ENCODE measurements around the gene ABCG1. TPM values are rescaled to one million over a fixed set of nuclear protein-coding genes. Genes with fewer than 3 reads are reported as not detected.

The ABCG1 gene
- total RNA-seq, 4 donors from 2014 or later: 32.0 to 54.0 (median 35.2) TPM

GRCh38 chr21:42230636-42231035 is 11.7 kb downstream of the ABCG1 start:
- H3K4me1 ChIP-seq: peaks cover 85% of the 10 kb centered on the region

DNA sequence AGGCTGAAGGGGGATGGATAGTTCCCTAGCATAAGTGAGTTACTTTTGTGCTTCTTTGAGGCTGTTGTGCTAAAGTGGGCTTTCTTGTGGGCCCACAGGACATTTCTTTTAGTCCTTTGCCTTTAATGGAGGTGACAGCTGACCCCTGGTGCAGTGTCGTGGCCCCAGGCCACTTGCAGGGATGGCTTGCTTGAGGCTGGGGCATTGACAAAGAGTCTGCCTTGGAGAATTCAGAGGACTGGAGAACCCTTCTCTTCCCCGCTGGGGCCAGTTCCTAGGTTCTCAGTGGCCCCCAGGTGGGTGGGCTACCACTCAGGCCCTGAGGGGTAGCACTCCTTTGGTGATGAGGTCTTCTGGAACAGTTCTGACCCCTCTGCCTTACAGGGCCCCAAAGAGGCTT is 12.8 kb downstream of the ABCG1 start:
- H3K36me3 ChIP-seq: no peaks in the 10 kb centered on the region
- 86% methylated on average over 1 of the region's 2 CpGs for WGBS
- no peaks in the 10 kb centered on the region for H3K9me3 ChIP-seq
- no peak overlapping the region for H3K27ac ChIP-seq
- no peaks in the 10 kb centered on the region for H3K27me3 ChIP-seq
- DNase-seq (ENCODE audit: low spot score in 2 of 2): no peak
- TF ChIP-seq POLR2A (IDR thresholded peaks at IDR 0.05) (no peak), POLR2AphosphoS5 (IDR thresholded peaks at IDR 0.05) (no peak), EP300 (IDR thresholded peaks at IDR 0.05) (no peak)
- TF ChIP-seq, protein P1, sequence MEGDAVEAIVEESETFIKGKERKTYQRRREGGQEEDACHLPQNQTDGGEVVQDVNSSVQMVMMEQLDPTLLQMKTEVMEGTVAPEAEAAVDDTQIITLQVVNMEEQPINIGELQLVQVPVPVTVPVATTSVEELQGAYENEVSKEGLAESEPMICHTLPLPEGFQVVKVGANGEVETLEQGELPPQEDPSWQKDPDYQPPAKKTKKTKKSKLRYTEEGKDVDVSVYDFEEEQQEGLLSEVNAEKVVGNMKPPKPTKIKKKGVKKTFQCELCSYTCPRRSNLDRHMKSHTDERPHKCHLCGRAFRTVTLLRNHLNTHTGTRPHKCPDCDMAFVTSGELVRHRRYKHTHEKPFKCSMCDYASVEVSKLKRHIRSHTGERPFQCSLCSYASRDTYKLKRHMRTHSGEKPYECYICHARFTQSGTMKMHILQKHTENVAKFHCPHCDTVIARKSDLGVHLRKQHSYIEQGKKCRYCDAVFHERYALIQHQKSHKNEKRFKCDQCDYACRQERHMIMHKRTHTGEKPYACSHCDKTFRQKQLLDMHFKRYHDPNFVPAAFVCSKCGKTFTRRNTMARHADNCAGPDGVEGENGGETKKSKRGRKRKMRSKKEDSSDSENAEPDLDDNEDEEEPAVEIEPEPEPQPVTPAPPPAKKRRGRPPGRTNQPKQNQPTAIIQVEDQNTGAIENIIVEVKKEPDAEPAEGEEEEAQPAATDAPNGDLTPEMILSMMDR (IDR thresholded peaks at IDR 0.05): no peak
- peaks cover 95% of the 10 kb centered on the region for H3K4me1 ChIP-seq
- H3K4me3 ChIP-seq: no peak overlapping the region

More at GRCh38 chr21:42230636-42231035, 11.7 kb downstream of the ABCG1 start:
- Histone ChIP-seq H3K4me3 (no peak overlapping the region), H3K27me3 (no peaks in the 10 kb centered on the region), H3K9me3 (no peaks in the 10 kb centered on the region), H3K36me3 (no peaks in the 10 kb centered on the region), H3K27ac (peak overlapping the region; percentile 12)
- WGBS: 80% methylated on average over 13 of the region's 13 CpGs
- no peak for DNase-seq (ENCODE audit: low spot score in 2 of 2)
- TF ChIP-seq POLR2AphosphoS5 (IDR thresholded peaks at IDR 0.05) (no peak), POLR2A (IDR thresholded peaks at IDR 0.05) (no peak), EP300 (IDR thresholded peaks at IDR 0.05) (no peak)
- TF ChIP-seq, protein P1 (IDR thresholded peaks at IDR 0.05): no peak

DNA sequence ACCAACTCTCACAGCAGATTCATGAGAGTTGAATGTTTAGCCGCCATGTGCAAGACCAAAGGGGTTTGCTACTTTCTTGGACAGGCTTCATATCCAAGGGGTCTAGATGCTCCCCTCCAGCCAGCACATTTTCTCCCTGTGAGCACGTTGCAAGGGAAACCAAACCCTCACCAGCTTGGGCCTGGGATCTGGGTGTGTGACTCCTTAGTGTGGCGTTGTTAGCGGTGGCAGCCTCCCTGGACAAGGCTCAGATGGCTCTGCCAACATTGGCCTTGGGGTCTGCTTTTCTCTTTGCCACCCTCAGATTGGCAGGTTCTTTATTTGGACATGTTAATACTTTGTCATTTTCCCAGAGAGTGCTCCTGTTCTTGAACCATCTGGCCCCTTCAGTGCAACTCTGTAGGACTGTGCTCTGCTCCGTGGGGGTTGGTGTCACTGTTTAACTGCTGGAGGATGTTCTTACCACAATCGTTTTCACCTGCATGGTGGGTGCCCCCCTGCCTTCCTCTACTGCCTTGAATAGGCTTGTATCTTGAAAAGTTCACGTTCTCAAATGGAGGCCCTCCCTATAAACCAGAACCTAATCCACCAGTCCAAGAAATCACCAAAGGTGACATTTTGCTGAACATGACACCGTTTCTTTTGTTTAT is 13.4 kb downstream of the ABCG1 start:
- Histone ChIP-seq H3K4me3 (no peak overlapping the region), H3K4me1 (peaks cover 97% of the 10 kb centered on the region), H3K27ac (peak overlapping the region; percentile 77), H3K9me3 (no peaks in the 10 kb centered on the region), H3K36me3 (no peaks in the 10 kb centered on the region), H3K27me3 (no peaks in the 10 kb centered on the region)
- no peak for TF ChIP-seq EP300 (IDR thresholded peaks at IDR 0.05)
- TF ChIP-seq, protein P1 (IDR thresholded peaks at IDR 0.05): no peak
- TF ChIP-seq POLR2AphosphoS5 (IDR thresholded peaks at IDR 0.05): no peak
- no peak for TF ChIP-seq POLR2A (IDR thresholded peaks at IDR 0.05)
- DNase-seq (ENCODE audit: low spot score in 2 of 2): no peak
- 71% methylated on average over 6 of the region's 8 CpGs for WGBS

GRCh38 chr21:42233067-42233961 is 14.4 kb downstream of the ABCG1 start:
- Histone ChIP-seq H3K4me3 (no peak overlapping the region), H3K27me3 (no peaks in the 10 kb centered on the region), H3K27ac (peak overlapping the region; percentile 77), H3K36me3 (no peaks in the 10 kb centered on the region), H3K4me1 (peaks cover 95% of the 10 kb centered on the region), H3K9me3 (no peaks in the 10 kb centered on the region)
- peak; percentile 92 to 93 for DNase-seq (ENCODE audit: low spot score in 2 of 2)
- TF ChIP-seq POLR2AphosphoS5 (IDR thresholded peaks at IDR 0.05): peak in 1 of 3 donors; percentile 42
- TF ChIP-seq EP300 (IDR thresholded peaks at IDR 0.05): no peak
- TF ChIP-seq POLR2A (IDR thresholded peaks at IDR 0.05): peak in 1 of 2 donors; percentile 21
- TF ChIP-seq, protein P1 (IDR thresholded peaks at IDR 0.05): peak; percentile 26 to 37
- WGBS: 13% methylated on average over 14 of the region's 14 CpGs

DNA sequence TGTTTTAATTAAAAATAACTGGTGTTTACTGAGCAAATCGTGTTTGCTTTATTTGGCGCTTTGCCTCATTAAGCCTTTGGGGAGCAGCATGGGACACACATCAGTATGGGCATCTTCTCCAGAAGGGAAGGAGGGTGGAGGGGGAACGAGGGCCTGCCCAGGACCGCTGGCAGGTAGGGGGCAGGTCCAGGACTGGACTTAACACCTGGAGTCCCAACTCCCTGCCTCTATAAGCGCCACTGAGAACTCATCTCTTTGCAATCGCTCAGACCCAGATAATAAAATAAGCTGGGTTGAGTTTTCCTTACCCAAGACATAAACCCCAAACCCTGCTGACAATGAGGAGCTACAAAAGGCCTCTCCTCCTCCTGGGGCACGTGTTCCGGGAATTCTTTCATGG is 15.1 kb downstream of the ABCG1 start:
- 25% methylated on average over 8 of the region's 8 CpGs for WGBS
- no peak for TF ChIP-seq EP300 (IDR thresholded peaks at IDR 0.05)
- Histone ChIP-seq H3K36me3 (no peaks in the 10 kb centered on the region), H3K9me3 (no peaks in the 10 kb centered on the region), H3K27ac (peak overlapping the region; percentile 77), H3K4me3 (peak overlapping the region; percentile 62), H3K4me1 (peaks cover 95% of the 10 kb centered on the region), H3K27me3 (no peaks in the 10 kb centered on the region)
- DNase-seq (ENCODE audit: low spot score in 2 of 2): no peak

All from suprapubic skin (tissue), 4 donors.